ENCODE measurements around the gene PRDM4. TPM values are rescaled to one million over a fixed set of nuclear protein-coding genes. Genes with fewer than 3 reads are reported as not detected.

The PRDM4 gene
- 10 to 100 TPM; 16.1 to 25.2 TPM for total RNA-seq
- polyA plus RNA-seq (ENCODE audit: insufficient read length in 6 of 6), result 10 to 100 TPM; 24.1 to 27.3 (median 25.7) TPM
- long read RNA-seq, donor 1, full-length matches to known transcripts, result 4 of 4 reads
- long read RNA-seq, donor 1, partial matches to known transcripts, result 0 of 4 reads
- long read RNA-seq, donor 1, other reads (novel, unspliced or antisense), result 0 of 4 reads
- long read RNA-seq, donor 2, full-length matches to known transcripts, result 5 of 5 reads
- long read RNA-seq, donor 2, partial matches to known transcripts, result 0 of 5 reads
- long read RNA-seq, donor 2, other reads (novel, unspliced or antisense), result 0 of 5 reads
- long read RNA-seq, donor 3, result 0 reads
- long read RNA-seq, donor 4, result 0 reads
- long read RNA-seq, donor 5, full-length matches to known transcripts, result 1 of 1 reads
- long read RNA-seq, donor 5, partial matches to known transcripts, result 0 of 1 reads
- long read RNA-seq, donor 5, other reads (novel, unspliced or antisense), result 0 of 1 reads
- long read RNA-seq, donor 6, full-length matches to known transcripts, result 3 of 3 reads
- long read RNA-seq, donor 6, partial matches to known transcripts, result 0 of 3 reads
- long read RNA-seq, donor 6, other reads (novel, unspliced or antisense), result 0 of 3 reads
- long read RNA-seq, donor 7, result 0 reads
- long read RNA-seq, donor 8, full-length matches to known transcripts, result 1 of 1 reads
- long read RNA-seq, donor 8, partial matches to known transcripts, result 0 of 1 reads
- long read RNA-seq, donor 8, other reads (novel, unspliced or antisense), result 0 of 1 reads
- long read RNA-seq, donor 9, result 0 reads
- long read RNA-seq, donor 10, partial matches to known transcripts, result 1 of 1 reads
- long read RNA-seq, donor 10, other reads (novel, unspliced or antisense), result 0 of 1 reads
- long read RNA-seq, donor 11, full-length matches to known transcripts, result 4 of 4 reads
- long read RNA-seq, donor 11, partial matches to known transcripts, result 0 of 4 reads
- long read RNA-seq, donor 11, other reads (novel, unspliced or antisense), result 0 of 4 reads
- long read RNA-seq, donor 12, full-length matches to known transcripts, result 4 of 4 reads
- long read RNA-seq, donor 12, partial matches to known transcripts, result 0 of 4 reads
- long read RNA-seq, donor 12, other reads (novel, unspliced or antisense), result 0 of 4 reads

- TF ChIP-seq CTCF (IDR thresholded peaks at IDR 0.05), result peak; percentile 33 to 35
- H3K4me3 ChIP-seq, result peak within 1 kb of the TSS; percentile 80 to 90
- no peaks in the 10 kb centered on the region for H3K9me3 ChIP-seq
- H3K27me3 ChIP-seq, result no peaks in the 10 kb centered on the region
- intact Hi-C loops (cut with DNase I), result loop anchor here in 1 of 2 donors (10.0 kb wide), 1 partner anchor 124 kb away; no protein-coding TSS in a partner anchor
- H3K27ac ChIP-seq, result peak within 1 kb of the TSS; percentile 69 to 76
- peaks cover 0 to 18% of the 10 kb centered on the region in 2 donors for H3K36me3 ChIP-seq
- ATAC-seq, result peak; percentile 98
- DNase-seq, result peak; percentile 94 to 97 (median 96)
- H3K4me1 ChIP-seq, result peaks cover 15 to 34% of the 10 kb centered on the region in 2 donors
Observed at GRCh38 chr12:107760809-107761501, at the start of gene PRDM4. TSS of gene PRDM4 (minus strand) at chr12:107761137. CDS start at chr12:107760515, 622 bp downstream.

GRCh38 chr12:107807471-107808150 is 46.7 kb upstream of the PRDM4 start:
- no peak for DNase-seq
- no peak for TF ChIP-seq CTCF (IDR thresholded peaks at IDR 0.05)
- H3K4me1 ChIP-seq, result no peaks in the 10 kb centered on the region

GRCh38 chr12:107805488-107806180 is 44.7 kb upstream of the PRDM4 start:
- Histone ChIP-seq H3K36me3 (no peaks in the 10 kb centered on the region), H3K9me3 (no peaks in the 10 kb centered on the region), H3K27ac (no peak overlapping the region), H3K4me3 (no peak overlapping the region), H3K27me3 (no peaks in the 10 kb centered on the region), H3K4me1 (no peaks in the 10 kb centered on the region)
- ATAC-seq (no peak), DNase-seq (no peak)
- TF ChIP-seq CTCF (IDR thresholded peaks at IDR 0.05), result no peak
- intact Hi-C loops (cut with DNase I), result no loop called here

More at GRCh38 chr12:107807471-107808150, 46.7 kb upstream of the PRDM4 start:
- ATAC-seq, result no peak
- no peaks in the 10 kb centered on the region for H3K27me3 ChIP-seq
- no peak overlapping the region for H3K4me3 ChIP-seq
- no peak overlapping the region for H3K27ac ChIP-seq
- H3K36me3 ChIP-seq, result no peaks in the 10 kb centered on the region
- no peaks in the 10 kb centered on the region for H3K9me3 ChIP-seq
- intact Hi-C loops (cut with DNase I), result no loop called here

- Histone ChIP-seq H3K27ac (no peak overlapping the region), H3K4me1 (no peaks in the 10 kb centered on the region), H3K27me3 (no peaks in the 10 kb centered on the region), H3K36me3 (no peaks in the 10 kb centered on the region), H3K9me3 (no peaks in the 10 kb centered on the region), H3K4me3 (no peak overlapping the region)
- no peak for TF ChIP-seq CTCF (IDR thresholded peaks at IDR 0.05)
- intact Hi-C loops (cut with DNase I), result no loop called here
- DNase-seq (no peak), ATAC-seq (no peak)
Observed at GRCh38 chr12:107803092-107803491, 42.2 kb upstream of the PRDM4 start.
